ENCODE results near the gene BEGAIN.

- TF ChIP-seq RBBP5 (IDR thresholded peaks at IDR 0.05; ENCODE audit: borderline replicate concordance, low read depth, low read length), result no peak
- no peak for TF ChIP-seq RAD21 (IDR thresholded peaks at IDR 0.05 in 1 of 2, conservative IDR thresholded peaks at IDR 0.05 in 1 of 2; ENCODE audit: low read depth in 2 of 2, low read length in 2 of 2)
- no peak for TF ChIP-seq SAP30 (IDR thresholded peaks at IDR 0.05; ENCODE audit: insufficient read depth, insufficient replicate concordance, low read length)
- TF ChIP-seq NRF1 (IDR thresholded peaks at IDR 0.05; ENCODE audit: low read depth, low read length), result no peak
- TF ChIP-seq EZH2 (IDR thresholded peaks at IDR 0.05; ENCODE audit: low read depth, low read length, severe bottlenecking), result no peak
- no peak for TF ChIP-seq TAF1 (IDR thresholded peaks at IDR 0.05; ENCODE audit: low read depth, low read length)
- TF ChIP-seq ATF3 (IDR thresholded peaks at IDR 0.05; ENCODE audit: insufficient read depth, low read depth, low read length), result no peak
Measured at GRCh38 chr14:100634026-100634425, 46.8 kb upstream of the BEGAIN start.

All from H1 (cell line).